Thoracic aorta (tissue), 2 donors: ENCODE measurements around the gene SPRR5. TPM values are rescaled to one million over a fixed set of nuclear protein-coding genes. Genes with fewer than 3 reads are reported as not detected.

Source experiments
- ATAC-seq: fragments of 150-250 bp; one replicate; pipeline ENCODE4 v1.8.0; 2017; ENCODE audit warnings: low read depth; ENCODE audit not compliant: insufficient number of reproducible peaks, low FRiP score
- DNase-seq: peaks from one replicate; pipeline ENCODE4 v3.0.0-alpha.2; 2020; ENCODE audit warnings: low spot score
- H3K27ac ChIP-seq, 2 donors: fragments of 200-600 bp; sonication (generic); 1 replicate in 1 of 2; 2 replicates in 1 of 2; pipeline ENCODE4 v1.5.1; 2016; ENCODE audit warnings: mild to moderate bottlenecking in 2 of 2, moderate library complexity in 2 of 2
- H3K27me3 ChIP-seq: fragments of 200-600 bp; sonication (generic); replicated peaks from 2 replicates; pipeline ENCODE4 v1.6.0; 2016; ENCODE audit warnings: mild to moderate bottlenecking; ENCODE audit not compliant: insufficient read depth
- H3K36me3 ChIP-seq: fragments of 200-600 bp; sonication (generic); one replicate; pipeline ENCODE4 v1.5.1; 2016
- H3K4me1 ChIP-seq, 2 donors: fragments of 200-600 bp; sonication (generic); 1 replicate in 1 of 2; 2 replicates in 1 of 2; pipeline versions ENCODE4 v1.5.1 to v1.6.0; 2016; ENCODE audit warnings: low read depth in 2 of 2, mild to moderate bottlenecking in 1 of 2; ENCODE audit not compliant: control insufficient read depth in 1 of 2
- H3K4me3 ChIP-seq: fragments of 200-600 bp; sonication (generic); 2 replicates; pipeline ENCODE4 v1.5.1; 2016; ENCODE audit warnings: mild to moderate bottlenecking
- H3K9me3 ChIP-seq: fragments of 200-600 bp; sonication (generic); 2 replicates; pipeline ENCODE4 v1.5.1; 2016
- total RNA-seq, 2 donors: library from RNA; depleted of rRNA; stranded (reverse); fragments of >200 nt; gene quantifications; one replicate each; pipeline versions ENCODE4 v1.1.0 to v1.2.3, GENCODE V29; 2016
- TF ChIP-seq, protein P1 (sequence below): fragments of 200-600 bp; sonication (generic); IDR thresholded peaks from one replicate; pipeline ENCODE4 v1.5.1; 2019; ENCODE audit warnings: antibody characterized with exemption

Gene SPRR5
- total RNA-seq, 2 donors from 2014 or later = not detected

- TF ChIP-seq, protein P1, sequence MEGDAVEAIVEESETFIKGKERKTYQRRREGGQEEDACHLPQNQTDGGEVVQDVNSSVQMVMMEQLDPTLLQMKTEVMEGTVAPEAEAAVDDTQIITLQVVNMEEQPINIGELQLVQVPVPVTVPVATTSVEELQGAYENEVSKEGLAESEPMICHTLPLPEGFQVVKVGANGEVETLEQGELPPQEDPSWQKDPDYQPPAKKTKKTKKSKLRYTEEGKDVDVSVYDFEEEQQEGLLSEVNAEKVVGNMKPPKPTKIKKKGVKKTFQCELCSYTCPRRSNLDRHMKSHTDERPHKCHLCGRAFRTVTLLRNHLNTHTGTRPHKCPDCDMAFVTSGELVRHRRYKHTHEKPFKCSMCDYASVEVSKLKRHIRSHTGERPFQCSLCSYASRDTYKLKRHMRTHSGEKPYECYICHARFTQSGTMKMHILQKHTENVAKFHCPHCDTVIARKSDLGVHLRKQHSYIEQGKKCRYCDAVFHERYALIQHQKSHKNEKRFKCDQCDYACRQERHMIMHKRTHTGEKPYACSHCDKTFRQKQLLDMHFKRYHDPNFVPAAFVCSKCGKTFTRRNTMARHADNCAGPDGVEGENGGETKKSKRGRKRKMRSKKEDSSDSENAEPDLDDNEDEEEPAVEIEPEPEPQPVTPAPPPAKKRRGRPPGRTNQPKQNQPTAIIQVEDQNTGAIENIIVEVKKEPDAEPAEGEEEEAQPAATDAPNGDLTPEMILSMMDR = no peak
- Histone ChIP-seq H3K27ac (no peak overlapping the region), H3K36me3 (no peaks in the 10 kb centered on the region), H3K27me3 (no peaks in the 10 kb centered on the region), H3K4me1 (no peaks in the 10 kb centered on the region), H3K9me3 (peaks cover 4% of the 10 kb centered on the region), H3K4me3 (no peak overlapping the region)
- ATAC-seq (no peak), DNase-seq (no peak)
Observed at GRCh38 chr1:152998476-152998875, 51.5 kb downstream of the SPRR5 start.

Other genes starting within 250 kb of the SPRR5 start
- gene LCE2A, start 248.9 kb upstream of the SPRR5 start, total RNA-seq = not detected
- gene LCE4A, start 239.0 kb upstream of the SPRR5 start, total RNA-seq = not detected
- under 1 TPM in 1 of 2 donors, not detected in 1; 0.14 TPM for gene KPRP, start 189.2 kb upstream of the SPRR5 start, total RNA-seq
- not detected for gene LCE1F, start 172.1 kb upstream of the SPRR5 start, total RNA-seq
- not detected for gene LCE1E, start 160.9 kb upstream of the SPRR5 start, total RNA-seq
- gene LCE1D, start 150.5 kb upstream of the SPRR5 start, total RNA-seq = not detected
- gene LCE1C, start 140.6 kb upstream of the SPRR5 start, total RNA-seq = 1 to 10 TPM in 1 of 2 donors, not detected in 1; 2.8 TPM
- not detected for gene LCE1B, start 135.2 kb upstream of the SPRR5 start, total RNA-seq
- gene LCE1A, start 119.7 kb upstream of the SPRR5 start, total RNA-seq = not detected
- gene LCE6A, start 104.3 kb upstream of the SPRR5 start, total RNA-seq = not detected
- gene LCE7A, start 87.2 kb upstream of the SPRR5 start, total RNA-seq = not detected
- not detected for gene SMCP, start 68.9 kb upstream of the SPRR5 start, total RNA-seq
- under 1 TPM in 1 of 2 donors, not detected in 1; 0.27 TPM for gene IVL, start 38.7 kb upstream of the SPRR5 start, total RNA-seq
- gene SPRR4, start 23.4 kb downstream of the SPRR5 start, total RNA-seq = not detected
- gene SPRR1A, start 36.9 kb downstream of the SPRR5 start, total RNA-seq = not detected
- gene SPRR3, start 54.5 kb downstream of the SPRR5 start, total RNA-seq = not detected
- not detected for gene SPRR1B, start 84.0 kb downstream of the SPRR5 start, total RNA-seq
- not detected for gene SPRR2D, start 93.9 kb downstream of the SPRR5 start, total RNA-seq
- gene SPRR2A, start 110.3 kb downstream of the SPRR5 start, total RNA-seq = not detected
- gene SPRR2B, start 124.4 kb downstream of the SPRR5 start, total RNA-seq = not detected
- not detected for gene SPRR2E, start 147.3 kb downstream of the SPRR5 start, total RNA-seq
- not detected for gene SPRR2F, start 166.3 kb downstream of the SPRR5 start, total RNA-seq
- not detected for gene SPRR2G, start 203.7 kb downstream of the SPRR5 start, total RNA-seq